GM12878 (cell line): Measurements from ENCODE around the gene DCC. TPM values are rescaled to one million over a fixed set of nuclear protein-coding genes. Genes with fewer than 3 reads are reported as not detected.

Source experiments
- ATAC-seq: fragments of 200-7000 bp; cut with Tn5 transposase; 3 replicates; pipeline ENCODE4 v1.9.1; 2020; ENCODE audit warnings: mild to moderate bottlenecking, moderate library complexity
- BruUV-seq: library from RNA; stranded (reverse); fragments of 400-500 nt; replicated peaks from 2 replicates; lab custom pipeline; 2021; lab: Mats Ljungman, UMichigan
- CTCF ChIA-PET: fragments of 300-600 bp; sonication (Branson Sonifier 250); formaldehyde crosslinking; extraction: SDS; loops from one replicate; lab custom pipeline; 2021; ENCODE audit warnings: inconsistent platforms; lab: Yijun Ruan, JAX
- POLR2A ChIA-PET: fragments of 350-600 bp; formaldehyde crosslinking; extraction: SDS; loops from one replicate; lab custom pipeline; 2021; ENCODE audit warnings: inconsistent platforms; lab: Charles Lee
- RAD21 ChIA-PET: fragments of 300-600 bp; sonication (Branson Sonifier 250); formaldehyde crosslinking; loops from one replicate; lab custom pipeline; 2023; ENCODE audit warnings: antibody characterized with exemption; ENCODE audit not compliant: unreplicated experiment; lab: Charles Lee
- SMC1A ChIA-PET: fragments of 300-600 bp; sonication (Branson Sonifier 250); formaldehyde crosslinking; loops from one replicate; lab custom pipeline; 2023; ENCODE audit not compliant: unreplicated experiment, uncharacterized antibody; lab: Charles Lee
- DNase-seq: peaks from one replicate; pipeline ENCODE4 v3.0.0-alpha.2; 2011; ENCODE audit warnings: low read depth, low spot score
- FAIRE-seq: peaks from 3 replicates; lab custom pipeline; 2011; peaks lifted over from hg19 to GRCh38; lab: Jason Lieb, UNC
- H2AFZ ChIP-seq: 2 replicates; pipeline ENCODE4 v1.6.0; 2011; ENCODE audit warnings: low read depth, low read length, control low read depth; ENCODE audit not compliant: control insufficient read depth
- H3K27ac ChIP-seq: 2 replicates; pipeline ENCODE4 v1.5.1; 2011; ENCODE audit warnings: control low read depth; ENCODE audit not compliant: control insufficient read depth, insufficient read depth
- H3K27me3 ChIP-seq, 2 experiments: replicated peaks in 1 of 2; 2 replicates each; pipeline versions ENCODE4 v1.6.0 to v1.6.1; 2011; ENCODE audit warnings: low read length in 1 of 2; ENCODE audit not compliant: control insufficient read depth in 2 of 2, insufficient read depth in 2 of 2
- H3K36me3 ChIP-seq, 2 experiments: 2 replicates each; pipeline ENCODE4 v1.5.1; 2011; ENCODE audit warnings: low read length in 1 of 2; ENCODE audit not compliant: control insufficient read depth in 2 of 2, insufficient read depth in 2 of 2
- H3K4me1 ChIP-seq: 2 replicates; pipeline ENCODE4 v1.6.1; 2011; ENCODE audit warnings: mild to moderate bottlenecking, low read length, moderate library complexity, mixed read lengths; ENCODE audit not compliant: control insufficient read depth, insufficient read depth
- H3K4me2 ChIP-seq: 2 replicates; pipeline ENCODE4 v1.6.0; 2011; ENCODE audit warnings: control low read depth; ENCODE audit not compliant: control insufficient read depth, insufficient read depth
- H3K4me3 ChIP-seq: fragments of 200-600 bp; sonication (generic); 2 replicates; pipeline ENCODE4 v1.5.1; 2016
- H3K79me2 ChIP-seq: 2 replicates; pipeline ENCODE4 v1.6.0; 2011; ENCODE audit warnings: low read length; ENCODE audit not compliant: control insufficient read depth, insufficient read depth
- H3K9ac ChIP-seq: 2 replicates; pipeline ENCODE4 v1.8.0; 2011; ENCODE audit warnings: low read length, control low read depth, mixed read lengths; ENCODE audit not compliant: control insufficient read depth, insufficient read depth
- H3K9me3 ChIP-seq: replicated peaks from 3 replicates; pipeline ENCODE4 v1.5.1; 2011; ENCODE audit warnings: mild to moderate bottlenecking, low read length; ENCODE audit not compliant: control insufficient read depth, insufficient read depth
- H4K20me1 ChIP-seq: 2 replicates; pipeline ENCODE4 v1.6.0; 2011; ENCODE audit not compliant: control insufficient read depth, insufficient read depth
- CHD2 ChIP-seq: IDR thresholded peaks from 2 replicates; pipeline ENCODE4 v1.6.1; 2011; ENCODE audit warnings: low read depth, low read length, improper control_type of control experiment, borderline replicate concordance
- EED ChIP-seq: sonication (generic); IDR thresholded peaks from 2 replicates; pipeline ENCODE4 v1.6.1; 2016; ENCODE audit warnings: antibody characterized with exemption, low read depth
- FOXM1 ChIP-seq: IDR thresholded peaks from 2 replicates; pipeline ENCODE4 v1.6.1; 2012; ENCODE audit warnings: low read depth, mild to moderate bottlenecking, inconsistent platforms, low read length, moderate library complexity
- HDAC2 ChIP-seq: fragments of 200-600 bp; sonication (generic); IDR thresholded peaks from 2 replicates; pipeline ENCODE4 v1.6.1; 2017
- IRF5 ChIP-seq: fragments of 450-650 bp; IDR thresholded peaks from 2 replicates; pipeline ENCODE4 v1.6.1; 2017; ENCODE audit warnings: borderline replicate concordance
- JUNB ChIP-seq: IDR thresholded peaks from 2 replicates; pipeline ENCODE4 v1.6.1; 2016; ENCODE audit warnings: antibody characterized with exemption, mild to moderate bottlenecking
- KDM1A ChIP-seq: fragments of 200-600 bp; sonication (generic); IDR thresholded peaks from 2 replicates; pipeline ENCODE4 v1.6.1; 2016; ENCODE audit warnings: borderline replicate concordance
- NFYB ChIP-seq: IDR thresholded peaks from 2 replicates; pipeline ENCODE4 v1.6.1; 2011; ENCODE audit warnings: low read depth, mild to moderate bottlenecking, low read length, improper control_type of control experiment, moderate library complexity; ENCODE audit not compliant: insufficient read depth
- NR2C1 ChIP-seq: fragments of 450-650 bp; IDR thresholded peaks from 2 replicates; pipeline ENCODE4 v1.6.1; 2017; ENCODE audit warnings: antibody characterized with exemption, mild to moderate bottlenecking, moderate library complexity
- RELA ChIP-seq: fragments of 450-650 bp; IDR thresholded peaks from 2 replicates; pipeline ENCODE4 v1.8.0; 2014; ENCODE audit warnings: borderline replicate concordance; ENCODE audit not compliant: partially characterized antibody
- SMARCA5 ChIP-seq: fragments of 450-650 bp; IDR thresholded peaks from 2 replicates; pipeline ENCODE4 v1.6.1; 2017; ENCODE audit warnings: mild to moderate bottlenecking
- TBL1XR1 ChIP-seq: IDR thresholded peaks from 2 replicates; pipeline ENCODE4 v1.6.1; 2012; ENCODE audit warnings: low read depth, low read length, improper control_type of control experiment
- WRNIP1 ChIP-seq: IDR thresholded peaks from 2 replicates; pipeline ENCODE4 v1.6.1; 2011; ENCODE audit warnings: low read depth, low read length, improper control_type of control experiment, borderline replicate concordance
- ZNF24 ChIP-seq: fragments of 450-650 bp; IDR thresholded peaks from 2 replicates; pipeline ENCODE4 v1.6.1; 2017; ENCODE audit warnings: antibody characterized with exemption, mild to moderate bottlenecking
- ZNF622 ChIP-seq: fragments of 450-650 bp; IDR thresholded peaks from 2 replicates; pipeline ENCODE4 v1.6.1; 2017; ENCODE audit warnings: mild to moderate bottlenecking, inconsistent platforms
- WGBS: methylation state at CpG from one replicate; pipeline ENCODE4 v1.1.6; 2016; ENCODE audit warnings: low lambda C conversion rate; ENCODE audit not compliant: insufficient replicate concordance, insufficient coverage; ENCODE audit errors: missing lambda C conversion rate; 5-methylcytosine and 5-hydroxymethylcytosine counted together
- in situ Hi-C: fragments of 300-500 bp; cut with MboI; formaldehyde crosslinking; loops from 9 replicates; pipeline ENCODE4 v1.14.3; 2018; ENCODE audit warnings: mixed read lengths
- intact Hi-C: fragments of 100-400 bp; cut with micrococcal nuclease; formaldehyde crosslinking; loops from one replicate; pipeline ENCODE4 v1.14.2; 2022; ENCODE audit not compliant: unreplicated experiment
- polyA plus RNA-seq, 11 experiments: library from polyadenylated mRNA; depleted of rRNA in 4 of 11; unstranded in 6 of 11; stranded (reverse) in 5 of 11; fragments of >200 nt; fragmentation: Nextera tagmentation in 4 of 11; fragmentation: Illumina TruSeq in 1 of 11; extraction: Ambion mirVana in 4 of 11; extraction: Trizol in 1 of 11; gene quantifications; 1 replicate in 1 of 11; 2 replicates in 10 of 11; pipeline versions ENCODE4 v1.2.1 to v1.2.3, GENCODE V29; 2011 to 2016; ENCODE audit warnings: inconsistent platforms in 2 of 11, missing spikeins in 2 of 11, low read depth in 1 of 11
- total RNA-seq, 4 experiments: library from RNA; depleted of rRNA in 3 of 4; stranded (reverse); fragments of >200 nt in 3 of 4; fragmentation: Illumina TruSeq in 1 of 4; extraction: Trizol in 1 of 4; gene quantifications; 2 replicates each; pipeline versions ENCODE4 v1.2.1 to v1.2.3, GENCODE V29; 2013 to 2021
- TF ChIP-seq, protein P1 (sequence below): fragments of 450-650 bp; IDR thresholded peaks from 2 replicates; pipeline ENCODE4 v1.6.1; 2017; ENCODE audit warnings: mild to moderate bottlenecking, moderate library complexity
- TF ChIP-seq, protein P2 (sequence below): fragments of 450-650 bp; formaldehyde crosslinking; IDR thresholded peaks from 2 replicates; pipeline ENCODE4 v1.4.0; 2020; ENCODE audit warnings: mild to moderate bottlenecking, moderate library complexity

The DCC gene
- total and polyA plus RNA-seq, 10 of the 15 experiments (the other 5 are each of a cell fraction or from before 2014, with no cell fraction given) = 0.01 TPM; not detected in 9

DNA sequence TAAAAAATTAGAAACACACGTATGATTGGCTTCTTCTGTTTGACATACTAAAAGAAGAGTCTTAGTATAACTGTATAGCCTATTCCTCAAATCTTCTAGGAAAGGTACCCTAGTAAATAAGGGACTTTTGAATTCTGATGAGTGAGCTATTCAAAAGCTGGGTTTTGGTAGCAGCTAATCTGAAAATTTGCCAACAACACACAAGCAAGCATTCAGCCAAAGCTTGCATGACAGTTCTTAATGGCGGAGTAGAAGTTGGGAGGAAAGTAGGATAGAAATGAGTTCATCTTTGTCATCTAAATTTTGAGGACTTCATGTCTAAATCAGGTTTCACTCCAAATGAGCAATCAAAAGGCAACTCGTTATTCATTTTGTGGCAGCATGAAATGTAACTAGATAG, 1071.5 kb downstream of the DCC start (continued):
- TF ChIP-seq IRF5 (no peak), ZNF622 (no peak), HDAC2 (no peak)

DNA sequence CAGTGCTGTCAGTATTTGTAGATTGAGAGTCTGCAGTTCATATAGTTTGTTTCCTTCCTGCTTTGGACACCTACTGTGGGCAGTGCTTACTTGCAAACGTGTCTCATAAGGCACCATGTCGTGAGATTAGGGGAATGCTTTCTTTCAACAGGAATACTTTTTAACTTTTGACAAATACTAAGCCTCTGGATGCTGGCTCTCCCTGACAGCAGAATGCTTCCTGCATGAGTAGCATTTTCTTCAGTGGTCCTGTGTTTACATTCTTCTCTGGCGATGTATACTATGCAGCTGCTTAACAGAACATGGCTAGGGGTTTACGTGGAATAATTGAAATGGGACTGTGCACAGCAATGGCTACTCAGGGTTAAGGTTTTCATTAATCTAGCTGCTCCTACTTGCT, 1077.0 kb downstream of the DCC start:
- WGBS = 14% methylated on average over 4 of the region's 4 CpGs
- TF ChIP-seq SMARCA5 (no peak), KDM1A (no peak), WRNIP1 (no peak), NR2C1 (no peak), JUNB (no peak), FOXM1 (no peak), ZNF24 (no peak), NFYB (no peak), RELA (no peak), EED (no peak), CHD2 (no peak), TBL1XR1 (no peak)
- TF ChIP-seq, protein P1, sequence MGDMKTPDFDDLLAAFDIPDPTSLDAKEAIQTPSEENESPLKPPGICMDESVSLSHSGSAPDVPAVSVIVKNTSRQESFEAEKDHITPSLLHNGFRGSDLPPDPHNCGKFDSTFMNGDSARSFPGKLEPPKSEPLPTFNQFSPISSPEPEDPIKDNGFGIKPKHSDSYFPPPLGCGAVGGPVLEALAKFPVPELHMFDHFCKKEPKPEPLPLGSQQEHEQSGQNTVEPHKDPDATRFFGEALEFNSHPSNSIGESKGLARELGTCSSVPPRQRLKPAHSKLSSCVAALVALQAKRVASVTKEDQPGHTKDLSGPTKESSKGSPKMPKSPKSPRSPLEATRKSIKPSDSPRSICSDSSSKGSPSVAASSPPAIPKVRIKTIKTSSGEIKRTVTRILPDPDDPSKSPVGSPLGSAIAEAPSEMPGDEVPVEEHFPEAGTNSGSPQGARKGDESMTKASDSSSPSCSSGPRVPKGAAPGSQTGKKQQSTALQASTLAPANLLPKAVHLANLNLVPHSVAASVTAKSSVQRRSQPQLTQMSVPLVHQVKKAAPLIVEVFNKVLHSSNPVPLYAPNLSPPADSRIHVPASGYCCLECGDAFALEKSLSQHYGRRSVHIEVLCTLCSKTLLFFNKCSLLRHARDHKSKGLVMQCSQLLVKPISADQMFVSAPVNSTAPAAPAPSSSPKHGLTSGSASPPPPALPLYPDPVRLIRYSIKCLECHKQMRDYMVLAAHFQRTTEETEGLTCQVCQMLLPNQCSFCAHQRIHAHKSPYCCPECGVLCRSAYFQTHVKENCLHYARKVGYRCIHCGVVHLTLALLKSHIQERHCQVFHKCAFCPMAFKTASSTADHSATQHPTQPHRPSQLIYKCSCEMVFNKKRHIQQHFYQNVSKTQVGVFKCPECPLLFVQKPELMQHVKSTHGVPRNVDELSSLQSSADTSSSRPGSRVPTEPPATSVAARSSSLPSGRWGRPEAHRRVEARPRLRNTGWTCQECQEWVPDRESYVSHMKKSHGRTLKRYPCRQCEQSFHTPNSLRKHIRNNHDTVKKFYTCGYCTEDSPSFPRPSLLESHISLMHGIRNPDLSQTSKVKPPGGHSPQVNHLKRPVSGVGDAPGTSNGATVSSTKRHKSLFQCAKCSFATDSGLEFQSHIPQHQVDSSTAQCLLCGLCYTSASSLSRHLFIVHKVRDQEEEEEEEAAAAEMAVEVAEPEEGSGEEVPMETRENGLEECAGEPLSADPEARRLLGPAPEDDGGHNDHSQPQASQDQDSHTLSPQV = no peak
- TF ChIP-seq, protein P2, sequence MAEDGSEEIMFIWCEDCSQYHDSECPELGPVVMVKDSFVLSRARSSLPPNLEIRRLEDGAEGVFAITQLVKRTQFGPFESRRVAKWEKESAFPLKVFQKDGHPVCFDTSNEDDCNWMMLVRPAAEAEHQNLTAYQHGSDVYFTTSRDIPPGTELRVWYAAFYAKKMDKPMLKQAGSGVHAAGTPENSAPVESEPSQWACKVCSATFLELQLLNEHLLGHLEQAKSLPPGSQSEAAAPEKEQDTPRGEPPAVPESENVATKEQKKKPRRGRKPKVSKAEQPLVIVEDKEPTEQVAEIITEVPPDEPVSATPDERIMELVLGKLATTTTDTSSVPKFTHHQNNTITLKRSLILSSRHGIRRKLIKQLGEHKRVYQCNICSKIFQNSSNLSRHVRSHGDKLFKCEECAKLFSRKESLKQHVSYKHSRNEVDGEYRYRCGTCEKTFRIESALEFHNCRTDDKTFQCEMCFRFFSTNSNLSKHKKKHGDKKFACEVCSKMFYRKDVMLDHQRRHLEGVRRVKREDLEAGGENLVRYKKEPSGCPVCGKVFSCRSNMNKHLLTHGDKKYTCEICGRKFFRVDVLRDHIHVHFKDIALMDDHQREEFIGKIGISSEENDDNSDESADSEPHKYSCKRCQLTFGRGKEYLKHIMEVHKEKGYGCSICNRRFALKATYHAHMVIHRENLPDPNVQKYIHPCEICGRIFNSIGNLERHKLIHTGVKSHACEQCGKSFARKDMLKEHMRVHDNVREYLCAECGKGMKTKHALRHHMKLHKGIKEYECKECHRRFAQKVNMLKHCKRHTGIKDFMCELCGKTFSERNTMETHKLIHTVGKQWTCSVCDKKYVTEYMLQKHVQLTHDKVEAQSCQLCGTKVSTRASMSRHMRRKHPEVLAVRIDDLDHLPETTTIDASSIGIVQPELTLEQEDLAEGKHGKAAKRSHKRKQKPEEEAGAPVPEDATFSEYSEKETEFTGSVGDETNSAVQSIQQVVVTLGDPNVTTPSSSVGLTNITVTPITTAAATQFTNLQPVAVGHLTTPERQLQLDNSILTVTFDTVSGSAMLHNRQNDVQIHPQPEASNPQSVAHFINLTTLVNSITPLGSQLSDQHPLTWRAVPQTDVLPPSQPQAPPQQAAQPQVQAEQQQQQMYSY (CRISPR knock-in tag) = no peak

More for the DNA sequence above, 1077.0 kb downstream of the DCC start:
- no peak overlapping the region for H2AFZ ChIP-seq
- intact Hi-C loops = no loop called here
- H3K9me3 ChIP-seq = no peaks in the 10 kb centered on the region
- in situ Hi-C loops = no loop called here
- H4K20me1 ChIP-seq = no peaks in the 10 kb centered on the region
- H3K79me2 ChIP-seq = no peaks in the 10 kb centered on the region
- no peaks in the 10 kb centered on the region for H3K4me1 ChIP-seq
- no peak overlapping the region for H3K4me2 ChIP-seq
- FAIRE-seq = no peak
- no peaks in the 10 kb centered on the region for H3K27me3 ChIP-seq
- ChIA-PET POLR2A (no interaction called here), CTCF (no interaction called here), SMC1A (interaction anchor here (0.9 kb wide), 1 partner anchor 16 kb away, joined by 3 read pairs; no protein-coding TSS in a partner anchor), RAD21 (no interaction called here)
- no peak overlapping the region for H3K4me3 ChIP-seq
- BruUV-seq = no TSS peak
- no peak for ATAC-seq
- no peak overlapping the region for H3K9ac ChIP-seq
- no peak for DNase-seq
- no peaks in the 10 kb centered on the region for H3K36me3 ChIP-seq
- no peak overlapping the region for H3K27ac ChIP-seq
